ENCODE data around the gene ARSH. TPM values are rescaled to one million over a fixed set of nuclear protein-coding genes. Genes with fewer than 3 reads are reported as not detected.
"Not testable (repeated sequence)": the region's sequence is repeated elsewhere in the genome, so short reads cannot be mapped to it uniquely, and the experiment has no call there.

The ARSH gene
- total RNA-seq, 1 experiment from 2014 or later: not detected

- Histone ChIP-seq H3K36me3 (no peaks in the 10 kb centered on the region), H3K9me3 (replicated peaks) (no peaks in the 10 kb centered on the region), H3K4me3 (no peak overlapping the region), H3K27me3 (no peaks in the 10 kb centered on the region), H3K4me1 (no peaks in the 10 kb centered on the region), H3K27ac (no peak overlapping the region)
- no peak for DNase-seq
Measured at GRCh38 chrX:2989565-2989964, 16.8 kb upstream of the ARSH start.

GRCh38 chrX:3010532-3010931, 4.2 kb downstream of the ARSH start:
- Histone ChIP-seq H3K27ac (no peak overlapping the region), H3K36me3 (no peaks in the 10 kb centered on the region), H3K27me3 (no peaks in the 10 kb centered on the region), H3K4me3 (no peak overlapping the region), H3K9me3 (replicated peaks) (no peaks in the 10 kb centered on the region), H3K4me1 (no peaks in the 10 kb centered on the region)
- no peak for DNase-seq

DNA sequence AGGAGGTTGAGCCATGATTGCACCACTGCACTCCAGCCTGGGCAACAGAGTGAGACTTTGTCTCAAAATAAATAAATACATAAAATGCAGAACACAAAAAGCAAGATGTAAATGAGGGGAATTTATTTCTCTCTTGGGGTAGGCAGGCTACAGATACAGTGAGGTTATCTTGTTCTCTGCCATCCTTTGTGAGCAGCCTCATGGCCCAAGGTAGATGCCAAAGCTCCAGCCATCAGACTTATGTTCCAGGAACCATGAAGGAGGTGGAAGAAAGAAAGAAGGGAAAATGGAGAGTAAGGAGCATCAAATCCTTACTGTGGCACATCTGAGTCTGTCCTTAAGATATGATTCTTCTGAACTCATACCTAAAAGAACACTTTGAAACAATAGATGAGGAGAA, 11.1 kb downstream of the ARSH start:
- DNase-seq: no peak
- Histone ChIP-seq H3K27me3 (no peaks in the 10 kb centered on the region), H3K4me1 (no peaks in the 10 kb centered on the region), H3K36me3 (no peaks in the 10 kb centered on the region), H3K9me3 (replicated peaks) (no peaks in the 10 kb centered on the region), H3K27ac (no peak overlapping the region), H3K4me3 (no peak overlapping the region)

GRCh38 chrX:3024176-3024575, 17.8 kb downstream of the ARSH start:
- Histone ChIP-seq H3K4me1 (no peaks in the 10 kb centered on the region), H3K36me3 (no peaks in the 10 kb centered on the region), H3K9me3 (replicated peaks) (no peaks in the 10 kb centered on the region), H3K27ac (no peak overlapping the region), H3K4me3 (no peak overlapping the region), H3K27me3 (no peaks in the 10 kb centered on the region)
- DNase-seq: no peak

GRCh38 chrX:3026074-3026815, 19.9 kb downstream of the ARSH start:
- H3K9me3 ChIP-seq (replicated peaks): no peaks in the 10 kb centered on the region
- H3K4me3 ChIP-seq: no peak overlapping the region
- DNase-seq: peak in 1 of 2 experiments; percentile 22
- H3K4me1 ChIP-seq: no peaks in the 10 kb centered on the region
- no peaks in the 10 kb centered on the region for H3K27me3 ChIP-seq
- H3K36me3 ChIP-seq: no peaks in the 10 kb centered on the region
- no peak overlapping the region for H3K27ac ChIP-seq

- Histone ChIP-seq H3K4me3 (no peak overlapping the region), H3K27me3 (no peaks in the 10 kb centered on the region), H3K36me3 (no peaks in the 10 kb centered on the region), H3K27ac (no peak overlapping the region), H3K4me1 (no peaks in the 10 kb centered on the region), H3K9me3 (replicated peaks) (no peaks in the 10 kb centered on the region)
- no peak for DNase-seq
Measured at GRCh38 chrX:3029129-3029528, 22.8 kb downstream of the ARSH start.

GRCh38 chrX:3037218-3037617, 30.9 kb downstream of the ARSH start:
- Histone ChIP-seq H3K27me3 (no peaks in the 10 kb centered on the region), H3K4me1 (no peaks in the 10 kb centered on the region), H3K27ac (no peak overlapping the region), H3K9me3 (replicated peaks) (no peaks in the 10 kb centered on the region), H3K4me3 (no peak overlapping the region), H3K36me3 (no peaks in the 10 kb centered on the region)
- no peak for DNase-seq

- no peak overlapping the region for H3K4me3 ChIP-seq
- H3K27ac ChIP-seq: no peak overlapping the region
- no peaks in the 10 kb centered on the region for H3K36me3 ChIP-seq
- DNase-seq: no peak
- no peaks in the 10 kb centered on the region for H3K4me1 ChIP-seq
- no peaks in the 10 kb centered on the region for H3K9me3 ChIP-seq (replicated peaks)
- no peaks in the 10 kb centered on the region for H3K27me3 ChIP-seq
Measured at GRCh38 chrX:3044196-3044595, 37.9 kb downstream of the ARSH start.

- no peak overlapping the region for H3K27ac ChIP-seq
- H3K4me1 ChIP-seq: no peaks in the 10 kb centered on the region
- H3K9me3 ChIP-seq (replicated peaks): no peaks in the 10 kb centered on the region
- no peak overlapping the region for H3K4me3 ChIP-seq
- no peaks in the 10 kb centered on the region for H3K36me3 ChIP-seq
- DNase-seq: no peak
- H3K27me3 ChIP-seq: no peaks in the 10 kb centered on the region
Measured at GRCh38 chrX:3044671-3045070, 38.3 kb downstream of the ARSH start.

- DNase-seq: no peak
- Histone ChIP-seq H3K27me3 (no peaks in the 10 kb centered on the region), H3K9me3 (replicated peaks) (no peaks in the 10 kb centered on the region), H3K27ac (no peak overlapping the region), H3K36me3 (no peaks in the 10 kb centered on the region), H3K4me3 (no peak overlapping the region), H3K4me1 (no peaks in the 10 kb centered on the region)
Measured at GRCh38 chrX:3046253-3047240, 40.2 kb downstream of the ARSH start.

DNA sequence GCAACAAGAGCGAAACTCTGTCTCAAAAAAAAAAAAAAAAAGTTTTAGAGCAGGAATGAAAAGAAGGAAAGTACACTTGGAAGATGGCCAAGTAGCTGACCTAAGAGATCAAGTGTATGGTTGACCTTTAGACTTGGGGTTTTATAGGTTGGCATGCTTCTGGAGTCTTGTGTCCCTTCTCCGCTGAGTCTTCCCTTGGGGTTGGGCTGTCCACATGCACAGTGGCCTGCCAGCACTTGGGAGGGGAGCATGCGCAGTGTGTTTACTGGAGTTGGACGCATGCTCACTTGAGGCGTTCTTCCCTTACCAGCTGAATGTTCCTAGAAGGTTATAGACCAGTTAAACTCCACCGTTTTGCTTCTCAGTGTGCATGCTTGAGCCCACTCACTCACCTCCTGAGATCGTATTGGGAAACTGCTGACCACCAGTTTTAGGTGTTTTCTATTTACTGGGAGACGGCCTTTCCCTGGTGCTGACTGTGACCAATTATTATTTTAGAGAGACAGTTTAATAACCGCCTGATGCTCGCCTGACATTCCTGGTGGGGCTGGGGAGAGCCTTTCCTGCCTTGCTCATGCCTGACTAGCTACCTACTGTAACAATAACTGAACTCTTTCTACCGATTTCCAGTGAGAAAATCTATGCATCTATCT, 44.3 kb downstream of the ARSH start:
- not testable (repeated sequence) for H3K27ac ChIP-seq; H3K4me1 ChIP-seq; H3K27me3 ChIP-seq; H3K4me3 ChIP-seq; H3K9me3 ChIP-seq (replicated peaks); H3K36me3 ChIP-seq; DNase-seq

DNA sequence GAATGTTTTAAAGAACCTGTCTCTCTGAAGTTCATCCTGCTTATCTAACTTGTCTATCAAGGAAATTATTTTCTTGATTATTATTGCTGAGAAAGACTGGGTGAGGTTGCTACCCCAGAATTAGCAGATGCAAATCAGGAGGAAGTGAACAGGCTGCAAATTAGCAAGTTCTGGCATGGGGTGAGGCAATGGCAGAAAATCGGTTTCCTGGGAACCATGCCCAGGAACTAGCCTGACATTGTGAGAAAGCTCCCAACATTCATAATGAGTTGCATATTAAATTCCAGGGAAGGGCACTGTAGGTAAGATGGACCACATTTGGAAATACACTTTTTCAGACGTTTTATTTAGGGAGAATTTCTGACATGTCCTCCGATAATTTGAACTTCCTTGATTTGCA, 46.5 kb downstream of the ARSH start:
- DNase-seq: no peak
- Histone ChIP-seq H3K4me3 (no peak overlapping the region), H3K27me3 (no peaks in the 10 kb centered on the region), H3K9me3 (replicated peaks) (no peaks in the 10 kb centered on the region), H3K27ac (no peak overlapping the region), H3K4me1 (no peaks in the 10 kb centered on the region), H3K36me3 (no peaks in the 10 kb centered on the region)

- H3K4me3 ChIP-seq: peak overlapping the region; percentile 18
- no peaks in the 10 kb centered on the region for H3K36me3 ChIP-seq
- peaks cover 4% of the 10 kb centered on the region; the same call in 1 of the 2 replicates for H3K4me1 ChIP-seq
- DNase-seq: peak; percentile 57 to 79
- H3K27ac ChIP-seq: peak overlapping the region; percentile 3; the same call in 1 of the 2 replicates
- H3K9me3 ChIP-seq (replicated peaks): no peaks in the 10 kb centered on the region; the same call in 1 of the 2 replicates
- H3K27me3 ChIP-seq: no peaks in the 10 kb centered on the region
Measured at GRCh38 chrX:3066555-3066954, 60.2 kb downstream of the ARSH start.

- H3K36me3 ChIP-seq: no peaks in the 10 kb centered on the region
- no peaks in the 10 kb centered on the region for H3K27me3 ChIP-seq
- peaks cover 3% of the 10 kb centered on the region; the same call in 1 of the 2 replicates for H3K4me1 ChIP-seq
- H3K27ac ChIP-seq: no peak overlapping the region
- no peaks in the 10 kb centered on the region for H3K9me3 ChIP-seq (replicated peaks)
- DNase-seq: no peak
- no peak overlapping the region for H3K4me3 ChIP-seq
Measured at GRCh38 chrX:3075959-3076358, 69.6 kb downstream of the ARSH start.
